Measurements from ENCODE around the gene RAB7A.

GRCh38 chr3:128799653-128800052, 73.7 kb downstream of the RAB7A start:
- TF ChIP-seq CTCF (IDR thresholded peaks at IDR 0.05) (no peak), POLR2A (IDR thresholded peaks at IDR 0.05) (no peak), POLR2AphosphoS5 (IDR thresholded peaks at IDR 0.05) (no peak)
